Left hindlimb (tissue), 1 donor: Measurements from ENCODE around the gene DAB1.
"Not testable (repeated sequence)": the region's sequence is repeated elsewhere in the genome, so short reads cannot be mapped to it uniquely, and the experiment has no call there.

Source experiments
- DNase-seq: peaks from one replicate; pipeline ENCODE4 v3.0.0-alpha.2; 2018

The DAB1 gene

DNA sequence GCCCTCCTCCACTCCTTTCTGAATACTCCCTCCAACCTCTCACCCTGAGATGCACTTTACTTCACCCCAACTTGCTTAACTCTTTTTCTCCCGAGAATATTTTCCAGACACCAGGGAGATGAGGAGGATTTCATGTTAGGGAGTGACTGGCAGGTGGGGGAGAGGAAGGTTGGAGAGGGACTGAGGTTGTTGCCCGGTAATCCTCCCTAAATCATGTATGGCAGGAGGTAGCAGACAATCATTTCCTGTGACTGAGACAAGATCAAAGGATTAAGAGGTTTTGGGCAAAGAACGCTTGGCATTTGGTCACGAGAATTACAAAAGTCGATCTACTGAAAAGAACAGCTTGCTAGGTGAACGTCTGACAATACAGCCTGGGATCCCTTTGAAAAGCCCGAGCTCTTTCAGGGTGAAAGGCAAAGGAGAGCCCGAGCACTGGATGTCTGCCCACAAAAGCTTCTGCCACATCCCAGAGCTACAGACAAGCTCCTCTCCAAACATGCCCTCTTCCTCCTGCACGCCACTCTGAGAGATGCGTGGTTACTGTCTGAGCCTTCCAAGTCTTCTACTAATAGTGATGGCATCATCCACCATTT lies 154.1 kb downstream of the DAB1 start:
- no peak for DNase-seq

- DNase-seq: no peak
These were observed 158.8 kb downstream of the DAB1 start for GRCh38 chr1:57265104-57265503.

DNA sequence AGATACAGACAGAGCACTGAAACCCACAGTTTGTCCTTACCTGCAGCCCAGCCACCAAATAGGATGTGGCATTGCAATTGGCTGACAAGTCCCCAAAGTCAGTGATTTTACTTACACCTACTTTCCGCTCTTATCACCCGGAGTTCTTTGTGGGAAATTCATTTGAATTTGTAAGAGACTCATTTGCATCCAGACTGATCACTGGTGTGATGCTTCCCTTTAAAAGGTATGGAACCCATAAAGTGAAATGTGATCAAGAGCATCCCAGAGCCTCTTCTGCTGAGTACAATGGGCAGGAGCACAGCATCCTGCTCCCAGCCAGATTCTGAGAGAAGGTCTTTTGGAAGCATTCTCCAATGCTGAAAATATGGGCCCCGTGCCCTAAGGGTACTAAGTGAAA lies 161.4 kb downstream of the DAB1 start:
- DNase-seq: no peak

GRCh38 chr1:57258557-57259325 lies 165.1 kb downstream of the DAB1 start:
- DNase-seq: no peak

DNA sequence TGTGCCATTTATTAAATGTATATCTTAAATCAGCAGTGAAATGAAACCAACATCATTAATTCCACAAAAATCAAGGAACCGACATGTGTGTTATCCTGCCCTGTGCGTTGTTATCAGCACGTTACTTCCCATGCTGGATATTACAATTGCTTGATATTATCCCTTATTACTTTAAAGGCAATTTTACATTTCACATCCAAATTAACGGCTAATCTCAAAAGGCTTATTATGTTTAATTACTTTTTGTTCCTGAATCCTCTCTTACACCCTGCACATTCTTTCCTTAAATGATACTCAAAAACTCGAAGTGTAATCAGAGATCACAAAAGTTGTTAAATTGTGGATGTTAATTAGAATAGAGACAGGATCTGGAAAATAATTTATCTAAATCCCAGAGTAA lies 167.9 kb downstream of the DAB1 start:
- no peak for DNase-seq

DNA sequence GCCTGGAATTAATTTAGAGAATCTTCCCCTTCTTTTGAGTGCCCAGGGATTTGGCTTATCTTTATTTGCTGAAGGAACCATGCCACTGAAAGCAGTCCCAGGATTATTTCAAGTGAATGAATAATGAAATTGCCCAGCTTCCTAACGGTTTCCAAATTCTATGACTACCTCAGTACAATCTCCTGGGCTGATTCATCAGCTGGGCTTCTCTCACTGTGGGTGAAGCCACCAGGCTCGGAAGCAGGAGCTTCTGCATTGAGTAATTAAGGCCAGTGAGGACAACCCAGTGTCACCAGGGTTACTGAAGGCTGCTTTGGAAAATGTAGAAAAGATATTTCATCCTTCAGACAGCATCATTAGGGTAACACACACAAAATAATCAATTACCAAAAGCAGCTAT lies 169.8 kb downstream of the DAB1 start:
- DNase-seq: no peak

- no peak for DNase-seq
These were observed 171.1 kb downstream of the DAB1 start for GRCh38 chr1:57252597-57253294.

DNA sequence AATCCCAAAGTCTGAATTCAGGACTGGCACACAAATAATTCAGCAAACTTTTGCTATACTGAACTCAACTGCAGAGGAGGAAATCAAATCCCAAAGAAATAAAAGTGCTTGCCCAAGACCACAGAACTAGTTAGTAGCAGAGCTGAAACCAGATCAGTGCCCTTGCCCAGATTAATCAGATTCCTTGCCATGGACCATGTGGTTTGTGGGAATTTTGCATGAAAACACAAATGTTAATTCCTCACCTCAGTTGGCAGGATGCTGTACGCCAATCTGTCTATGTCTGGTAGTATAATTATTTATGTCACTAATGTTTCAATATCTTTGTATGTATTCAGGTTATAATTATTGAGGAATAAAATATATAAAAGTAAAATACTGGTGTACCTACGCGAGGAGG lies 173.8 kb downstream of the DAB1 start:
- no peak for DNase-seq

GRCh38 chr1:57249511-57249910 lies 174.3 kb downstream of the DAB1 start:
- no peak for DNase-seq

- DNase-seq: no peak
These were observed 175.0 kb downstream of the DAB1 start for GRCh38 chr1:57248830-57249229.

GRCh38 chr1:57238233-57238781 lies 185.6 kb downstream of the DAB1 start:
- no peak for DNase-seq

- DNase-seq: no peak
These were observed 187.9 kb downstream of the DAB1 start for GRCh38 chr1:57235730-57236510.

DNA sequence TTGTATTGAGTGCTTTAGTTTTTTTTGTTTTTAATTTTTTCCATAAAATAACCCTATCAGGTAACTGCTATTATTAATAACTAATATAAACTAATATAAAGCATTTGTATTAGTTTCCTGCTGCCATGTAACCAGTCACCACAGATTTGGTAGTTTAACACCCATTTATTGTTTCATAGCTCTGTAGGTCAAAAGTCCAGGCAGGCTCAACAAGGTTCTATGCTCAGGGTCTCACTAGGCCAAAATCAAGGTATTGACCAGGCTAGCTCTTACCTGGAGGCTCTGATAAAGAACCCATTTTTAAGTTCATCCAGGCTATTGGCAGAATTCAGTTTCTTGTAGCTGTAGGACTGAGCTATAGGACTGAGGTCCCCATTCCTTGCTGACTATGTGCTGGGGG lies 189.4 kb downstream of the DAB1 start:
- no peak for DNase-seq

- DNase-seq: no peak
These were observed 191.4 kb downstream of the DAB1 start for GRCh38 chr1:57232500-57232899.

GRCh38 chr1:57229998-57230397 lies 193.9 kb downstream of the DAB1 start:
- no peak for DNase-seq

- DNase-seq: no peak
These were observed 194.8 kb downstream of the DAB1 start for GRCh38 chr1:57229076-57229475.

DNA sequence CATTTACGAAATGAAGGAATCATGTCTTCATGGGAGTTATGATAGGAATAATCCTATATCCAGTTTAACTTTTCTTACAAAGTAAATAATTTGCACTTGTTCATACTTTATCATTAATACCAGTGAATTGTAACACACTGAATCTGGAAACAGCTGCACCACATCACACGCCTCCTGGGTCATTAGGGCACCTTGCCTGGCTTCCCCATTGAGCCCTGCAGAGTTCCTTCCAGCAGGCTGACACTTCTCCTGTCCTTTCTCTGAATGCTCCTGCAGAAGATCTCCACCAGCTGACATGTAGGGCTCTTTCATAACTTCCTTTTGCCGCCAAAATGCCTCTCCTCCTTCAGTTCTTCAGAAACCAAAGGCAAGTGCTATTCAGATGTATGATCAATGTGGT lies 201.1 kb downstream of the DAB1 start:
- DNase-seq: no peak

GRCh38 chr1:57222307-57222706 lies 201.6 kb downstream of the DAB1 start:
- no peak for DNase-seq

DNA sequence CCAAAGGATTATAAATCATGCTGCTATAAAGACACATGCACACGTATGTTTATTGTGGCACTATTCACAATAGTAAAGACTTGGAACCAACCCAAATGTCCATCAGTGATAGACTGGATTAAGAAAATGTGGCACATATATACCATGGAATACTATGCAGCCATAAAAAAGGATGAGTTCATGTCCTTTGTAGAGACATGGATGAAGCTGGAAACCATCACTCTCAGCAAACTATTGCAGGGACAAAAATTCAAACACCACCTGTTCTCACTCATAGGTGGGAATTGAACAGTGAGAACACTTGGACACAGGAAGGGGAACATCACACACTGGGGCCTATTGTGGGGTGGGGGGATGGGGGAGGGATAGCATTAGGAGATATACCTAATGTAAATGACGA lies 203.0 kb downstream of the DAB1 start:
- DNase-seq: not testable (repeated sequence)

DNA sequence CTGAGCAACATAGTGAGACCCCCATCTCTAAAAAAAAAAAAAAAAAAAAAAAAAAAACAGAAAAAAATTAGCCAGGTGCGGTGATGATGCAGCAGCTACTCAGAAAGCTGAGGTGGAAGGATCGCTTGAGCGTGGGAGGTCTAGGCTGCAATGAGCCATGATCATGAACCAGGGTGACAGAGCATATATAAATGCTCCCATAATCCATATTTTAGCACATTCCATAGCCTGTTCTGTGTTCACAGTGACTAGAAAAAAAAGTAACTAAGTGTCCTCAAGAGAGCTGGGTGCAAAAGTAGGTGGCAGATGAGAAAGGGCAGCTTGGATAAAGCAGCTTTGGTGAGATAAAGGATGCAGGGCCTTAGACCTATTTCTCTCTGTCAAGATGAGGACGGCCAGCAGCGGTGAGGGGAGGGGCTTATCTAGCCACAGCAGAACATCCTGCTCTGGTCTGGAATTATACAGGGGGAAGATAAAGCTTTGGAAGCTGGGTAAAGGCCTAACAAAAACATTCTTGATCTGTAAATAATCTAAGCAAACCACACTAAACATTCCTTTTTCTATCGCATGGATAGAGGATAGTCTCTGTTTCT lies 205.3 kb downstream of the DAB1 start:
- no peak for DNase-seq

- no peak for DNase-seq
These were observed 206.0 kb downstream of the DAB1 start for GRCh38 chr1:57217905-57218304.

DNA sequence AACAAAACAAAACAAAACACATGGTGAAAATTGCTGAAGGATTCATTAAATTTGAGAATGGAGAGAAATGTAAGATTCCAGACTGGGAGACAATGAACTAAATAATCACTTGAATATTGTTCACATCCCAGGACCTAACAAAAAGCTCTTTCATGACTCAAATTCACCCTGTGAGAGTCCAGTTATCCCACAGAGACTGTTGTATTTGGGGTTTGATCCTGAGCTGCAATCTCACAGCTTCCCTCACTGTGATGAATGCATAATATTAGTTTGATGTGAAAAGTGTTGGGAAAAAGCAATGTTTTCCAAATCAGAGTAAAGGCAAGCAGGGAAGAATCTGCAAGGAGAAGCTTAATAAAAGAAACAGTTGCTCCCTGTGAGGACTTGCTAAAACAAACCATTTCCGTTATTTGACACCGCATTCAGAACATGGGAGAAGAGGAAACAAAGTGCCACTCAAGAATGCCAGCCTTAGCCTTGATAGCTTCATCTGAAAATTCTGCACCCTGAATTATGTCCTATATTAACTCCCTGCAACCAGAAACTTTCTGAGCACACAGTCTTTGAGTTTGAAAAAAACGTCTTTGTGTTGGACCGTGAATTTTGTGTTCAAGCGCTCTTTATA lies 208.8 kb downstream of the DAB1 start:
- no peak for DNase-seq
